ENCODE results near the gene OR51A7. TPM values are rescaled to one million over a fixed set of nuclear protein-coding genes. Genes with fewer than 3 reads are reported as not detected.

Gene OR51A7
- total and polyA plus RNA-seq, 9 of the 15 experiments (the other 6 are each of a cell fraction or from before 2014, with no cell fraction given) = not detected

GRCh38 chr11:4891996-4892640, 11.5 kb upstream of the OR51A7 start:
- intact Hi-C loops (cut with micrococcal nuclease) = no loop called here
- in situ Hi-C loops (cut with MboI) = no loop called here
- H3K9me3 ChIP-seq (replicated peaks; ENCODE audit: control insufficient read depth, insufficient read depth, low read depth, low read length) = no peaks in the 10 kb centered on the region
- peak; percentile 40 for FAIRE-seq
- no peak overlapping the region for H3K4me3 ChIP-seq
- POLR2A ChIA-PET = interaction anchor here (0.9 to 1.3 kb wide), 2 partner anchors 8 to 9 kb away, joined by 4 to 6 read pairs; no protein-coding TSS in a partner anchor
- H3K36me3 ChIP-seq (ENCODE audit: control insufficient read depth, insufficient read depth, low read length) = no peaks in the 10 kb centered on the region
- CTCF ChIA-PET (ENCODE audit: low intra/inter-chr PET ratio) = no interaction called here
- WGBS (ENCODE audit: insufficient coverage, low coverage, missing lambda C conversion rate) = 0% methylated on average over 1 of the region's 1 CpG
- H3K27me3 ChIP-seq (ENCODE audit: control insufficient read depth in 2 of 2, insufficient read depth in 2 of 2, low read length in 2 of 2) = no peaks in the 10 kb centered on the region
- ATAC-seq = peak; percentile 72
- no TSS peak for BruUV-seq (replicated peaks)
- no peak overlapping the region for H3K9ac ChIP-seq (ENCODE audit: insufficient read depth in 1 of 2, low read depth in 2 of 2, low read length in 2 of 2)
- no peaks in the 10 kb centered on the region for H3K79me2 ChIP-seq (ENCODE audit: control insufficient read depth, insufficient read depth, low read length)
- DNase-seq (ENCODE audit: extremely low read depth in 1 of 4, low spot score in 3 of 4) = peak; percentile 22 to 49 (median 30)
- no peaks in the 10 kb centered on the region for H3K9me1 ChIP-seq (ENCODE audit: control insufficient read depth, insufficient read depth, low read length)
- H3K4me2 ChIP-seq (ENCODE audit: insufficient read depth, low read length) = no peak overlapping the region
- no peaks in the 10 kb centered on the region for H4K20me1 ChIP-seq (replicated peaks; ENCODE audit: control insufficient read depth, insufficient read depth, low read length)
- peak overlapping the region; percentile 32; the same call in 1 of the 3 replicates for H3K27ac ChIP-seq (ENCODE audit: extremely low read depth, low read depth, low read length)
- H2AFZ ChIP-seq (ENCODE audit: low read depth, low read length) = no peak overlapping the region
- H3K4me1 ChIP-seq (replicated peaks in 1 of 2; ENCODE audit: control insufficient read depth in 2 of 2, insufficient read depth in 2 of 2, low read length in 2 of 2) = peaks cover 0 to 22% of the 10 kb centered on the region in 2 experiments; a peak in 3 of 5 replicates
- peak; percentile 58; the same call in 1 of the 2 replicates for TF ChIP-seq SMARCA4 (IDR thresholded peaks at IDR 0.05)
- peak in 1 of 3 experiments; percentile 13; a peak in 1 of 6 replicates for TF ChIP-seq CTCF (IDR thresholded peaks at IDR 0.05 in 2 of 3, conservative IDR thresholded peaks at IDR 0.05 in 1 of 3; ENCODE audit: insufficient read depth in 2 of 3, low read depth in 1 of 3, low read length in 3 of 3)
- peak in 1 of 2 experiments; percentile 99; a peak in 2 of 4 replicates for TF ChIP-seq ARNT (IDR thresholded peaks at IDR 0.05)
- TF ChIP-seq CHAMP1 (IDR thresholded peaks at IDR 0.05) = no peak
- no peak for TF ChIP-seq CUX1 (CRISPR knock-in tag; IDR thresholded peaks at IDR 0.05)
- no peak for TF ChIP-seq PCBP2 (IDR thresholded peaks at IDR 0.05; ENCODE audit: low read depth, low read length, poor library complexity, severe bottlenecking)
- TF ChIP-seq DPF2 (IDR thresholded peaks at IDR 0.05) = peak; percentile 28; the same call in 1 of the 2 replicates
- TF ChIP-seq SMARCE1 (IDR thresholded peaks at IDR 0.05) = 0 out of 2 replicates have a peak, but pooled peaks have one; percentile 51
- TF ChIP-seq EP300 (IDR thresholded peaks at IDR 0.05; ENCODE audit: low read length) = 0 out of 2 replicates have a peak, but pooled peaks have one; percentile 22
- no peak for TF ChIP-seq SRSF9 (IDR thresholded peaks at IDR 0.05; ENCODE audit: borderline replicate concordance, low read depth, low read length)
- TF ChIP-seq MAFG (tag; conservative IDR thresholded peaks at IDR 0.05) = 0 out of 2 replicates have a peak, but pooled peaks have one; percentile 11
- TF ChIP-seq MYNN (IDR thresholded peaks at IDR 0.05) = no peak
- no peak for TF ChIP-seq MYNN (CRISPR knock-in tag; IDR thresholded peaks at IDR 0.05)
- no peak for TF ChIP-seq ZKSCAN3 (CRISPR knock-in tag; IDR thresholded peaks at IDR 0.05)

Data from K562 (cell line).